Astrocyte of the hippocampus (primary cell): ENCODE measurements around the gene OPALIN.

Experiments used
- DNase-seq: peaks from one replicate; pipeline ENCODE4 v3.0.0; 2011; ENCODE audit warnings: low read depth, low spot score

Gene OPALIN

DNA sequence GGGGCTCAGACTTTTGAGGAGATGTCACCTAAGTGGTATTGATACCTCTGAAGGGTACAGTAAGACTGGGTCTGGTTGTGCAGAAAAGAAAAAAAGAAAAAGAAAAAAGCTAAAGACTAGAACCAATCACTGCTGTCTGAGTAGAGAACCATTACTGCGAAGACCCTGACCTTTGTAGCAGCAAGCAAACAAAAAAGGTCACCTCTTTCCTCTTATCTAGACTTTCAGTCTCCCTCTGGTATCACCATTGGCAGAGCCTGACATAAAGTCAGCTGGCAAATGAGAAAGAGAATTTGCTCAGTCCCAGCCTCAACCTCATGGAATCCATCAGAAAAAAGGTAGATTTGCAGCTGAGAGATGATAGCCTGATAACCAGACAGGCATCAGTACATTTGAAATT is 57.2 kb downstream of the OPALIN start:
- DNase-seq, result no peak

DNA sequence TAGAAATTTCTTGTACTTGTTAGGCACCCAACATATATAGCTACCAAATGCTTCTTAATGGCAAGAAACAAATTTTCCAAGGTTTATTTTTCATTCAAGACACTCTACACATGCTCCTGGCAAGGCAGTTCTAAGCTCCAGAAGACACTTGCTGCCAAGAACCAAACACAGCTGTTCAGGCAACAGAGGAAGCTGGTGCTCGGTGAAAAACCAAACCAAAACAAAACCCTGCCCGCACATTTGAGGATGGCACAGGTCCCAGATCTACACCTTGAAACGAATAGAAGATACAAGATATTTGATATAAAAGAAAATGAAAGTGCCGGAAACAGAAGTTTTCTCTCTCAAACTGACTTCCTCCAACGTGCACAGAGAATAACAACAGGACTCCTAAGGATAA is 59.4 kb downstream of the OPALIN start:
- DNase-seq, result no peak

DNA sequence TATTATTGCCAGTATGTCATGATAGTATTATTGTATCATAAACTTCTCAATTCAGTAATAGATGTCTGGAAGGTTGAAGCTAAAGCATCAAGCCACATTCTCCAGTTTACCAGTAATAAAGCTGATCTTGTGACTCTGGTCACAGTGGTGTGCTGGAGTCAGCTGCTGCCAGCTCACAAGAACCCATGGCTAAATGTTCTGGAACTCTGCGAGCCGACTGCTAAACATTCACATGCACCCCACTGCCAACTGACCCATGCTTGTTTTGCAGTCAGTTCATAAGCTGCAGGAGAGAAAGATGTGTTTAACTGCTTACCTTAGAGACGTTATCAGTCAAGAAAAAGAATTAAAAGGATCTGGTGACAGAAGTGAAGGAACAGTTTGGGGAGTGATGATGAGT is 60.4 kb downstream of the OPALIN start:
- DNase-seq, result no peak

DNA sequence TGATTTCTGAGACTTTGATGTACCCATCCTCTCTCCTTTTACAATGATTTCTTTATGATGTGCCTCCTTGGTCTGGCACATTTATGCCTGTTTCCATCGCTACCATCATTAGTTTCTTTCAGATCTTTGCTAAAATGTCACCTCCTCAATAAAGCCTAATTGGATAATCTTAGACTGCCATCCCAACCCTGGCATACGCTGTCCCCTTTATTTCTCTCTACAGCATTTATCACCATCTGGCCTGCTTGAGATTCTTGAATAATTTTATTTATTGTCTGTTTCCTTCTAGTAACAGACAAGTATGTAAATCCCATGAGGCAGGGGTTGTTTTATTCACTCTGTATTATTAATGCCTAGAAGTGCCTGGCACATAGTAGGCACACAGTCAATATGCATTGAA is 61.3 kb downstream of the OPALIN start:
- no peak for DNase-seq

DNA sequence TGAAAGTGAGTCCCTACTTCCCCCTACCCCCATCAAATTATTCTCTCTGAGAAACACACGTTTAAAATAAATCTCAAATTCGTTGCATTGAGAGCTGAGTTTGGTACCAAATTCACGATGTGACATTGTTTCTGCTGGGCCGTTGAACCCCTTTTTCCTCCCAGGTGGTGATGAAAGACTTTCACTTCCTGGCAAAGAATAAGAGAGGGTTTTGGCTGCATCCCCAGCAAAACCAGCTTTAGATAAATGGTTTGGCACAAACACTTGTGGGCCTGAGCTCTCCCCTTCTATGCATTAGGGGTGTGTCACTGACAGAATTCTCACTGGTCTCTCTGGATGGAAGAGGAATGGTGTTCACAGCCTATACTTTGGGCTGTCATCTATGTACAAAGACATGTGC is 63.3 kb downstream of the OPALIN start:
- no peak for DNase-seq
